ENCODE results near the gene TET1. TPM values are rescaled to one million over a fixed set of nuclear protein-coding genes. Genes with fewer than 3 reads are reported as not detected.
"Not testable (repeated sequence)": the region's sequence is repeated elsewhere in the genome, so short reads cannot be mapped to it uniquely, and the experiment has no call there.

The TET1 gene
- total RNA-seq, 1 donor from 2014 or later, result 2.1 TPM

DNA sequence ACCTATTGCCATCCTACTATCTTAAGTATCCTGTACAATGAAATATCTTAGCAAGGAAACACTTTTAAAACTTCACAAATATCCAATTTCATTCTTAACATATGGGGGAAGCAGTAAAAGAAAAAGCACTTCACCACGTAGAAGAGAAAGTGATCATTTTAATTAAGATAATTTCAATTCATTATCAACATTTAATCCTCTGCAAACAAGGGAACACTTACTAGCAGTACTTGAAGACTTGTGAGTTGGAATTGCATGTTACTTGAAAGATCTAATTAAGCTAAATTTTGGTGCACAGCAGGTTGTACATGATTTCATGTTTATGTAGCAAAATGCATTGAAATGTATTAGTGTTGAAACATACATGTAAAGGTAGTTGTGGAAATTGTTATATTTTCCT is 140.1 kb downstream of the TET1 start:
- DNase-seq, result no peak
- no peak for ATAC-seq
- H3K27me3 ChIP-seq, result no peaks in the 10 kb centered on the region
- no peaks in the 10 kb centered on the region for H3K36me3 ChIP-seq
- no peak overlapping the region for H3K27ac ChIP-seq
- no peaks in the 10 kb centered on the region for H3K9me3 ChIP-seq
- intact Hi-C loops (cut with DNase I), result no loop called here
- TF ChIP-seq, protein P1, sequence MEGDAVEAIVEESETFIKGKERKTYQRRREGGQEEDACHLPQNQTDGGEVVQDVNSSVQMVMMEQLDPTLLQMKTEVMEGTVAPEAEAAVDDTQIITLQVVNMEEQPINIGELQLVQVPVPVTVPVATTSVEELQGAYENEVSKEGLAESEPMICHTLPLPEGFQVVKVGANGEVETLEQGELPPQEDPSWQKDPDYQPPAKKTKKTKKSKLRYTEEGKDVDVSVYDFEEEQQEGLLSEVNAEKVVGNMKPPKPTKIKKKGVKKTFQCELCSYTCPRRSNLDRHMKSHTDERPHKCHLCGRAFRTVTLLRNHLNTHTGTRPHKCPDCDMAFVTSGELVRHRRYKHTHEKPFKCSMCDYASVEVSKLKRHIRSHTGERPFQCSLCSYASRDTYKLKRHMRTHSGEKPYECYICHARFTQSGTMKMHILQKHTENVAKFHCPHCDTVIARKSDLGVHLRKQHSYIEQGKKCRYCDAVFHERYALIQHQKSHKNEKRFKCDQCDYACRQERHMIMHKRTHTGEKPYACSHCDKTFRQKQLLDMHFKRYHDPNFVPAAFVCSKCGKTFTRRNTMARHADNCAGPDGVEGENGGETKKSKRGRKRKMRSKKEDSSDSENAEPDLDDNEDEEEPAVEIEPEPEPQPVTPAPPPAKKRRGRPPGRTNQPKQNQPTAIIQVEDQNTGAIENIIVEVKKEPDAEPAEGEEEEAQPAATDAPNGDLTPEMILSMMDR (IDR thresholded peaks at IDR 0.05), result no peak
- H3K4me3 ChIP-seq, result no peak overlapping the region
- H3K4me1 ChIP-seq, result no peaks in the 10 kb centered on the region

GRCh38 chr10:68705548-68705947 is 145.4 kb downstream of the TET1 start:
- Histone ChIP-seq H3K36me3 (no peaks in the 10 kb centered on the region), H3K4me1 (no peaks in the 10 kb centered on the region), H3K4me3 (no peak overlapping the region), H3K27ac (no peak overlapping the region), H3K9me3 (no peaks in the 10 kb centered on the region), H3K27me3 (no peaks in the 10 kb centered on the region)
- DNase-seq (no peak), ATAC-seq (no peak)
- intact Hi-C loops (cut with DNase I), result no loop called here
- TF ChIP-seq, protein P1 (IDR thresholded peaks at IDR 0.05), result no peak

- H3K4me3 ChIP-seq; H3K9me3 ChIP-seq; ATAC-seq; H3K27ac ChIP-seq; H3K4me1 ChIP-seq; H3K27me3 ChIP-seq; H3K36me3 ChIP-seq; DNase-seq; intact Hi-C loops (cut with DNase I): not testable (repeated sequence)
Observed at GRCh38 chr10:68708987-68709386, 148.8 kb downstream of the TET1 start.

GRCh38 chr10:68713065-68713464 is 152.9 kb downstream of the TET1 start:
- H3K4me3 ChIP-seq; H3K4me1 ChIP-seq; intact Hi-C loops (cut with DNase I); H3K27me3 ChIP-seq; H3K27ac ChIP-seq; H3K9me3 ChIP-seq; H3K36me3 ChIP-seq; ATAC-seq: not testable (repeated sequence)
- DNase-seq, result peak; percentile 69

DNA sequence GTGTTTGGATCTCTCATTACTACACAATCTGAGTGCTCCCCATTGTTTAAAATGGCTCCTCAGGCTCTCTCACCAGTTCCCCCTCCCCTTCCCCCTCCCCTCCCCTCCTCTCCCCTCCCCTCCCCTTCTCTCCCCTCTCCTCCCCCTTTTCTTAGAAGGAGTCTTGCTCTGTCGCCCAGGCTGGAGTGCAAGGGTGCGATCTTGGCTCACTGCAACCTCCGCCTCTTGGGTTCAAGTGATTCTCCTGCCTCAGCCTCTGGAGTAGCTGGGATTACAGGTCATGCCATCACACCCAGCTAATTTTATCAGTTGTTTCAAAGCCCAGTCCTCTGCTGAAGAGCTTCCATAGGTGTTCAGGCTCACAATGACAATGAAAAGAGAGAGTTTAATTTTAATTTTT is 157.3 kb downstream of the TET1 start:
- DNase-seq (no peak), ATAC-seq (no peak)
- intact Hi-C loops (cut with DNase I), result no loop called here
- no peak overlapping the region for H3K27ac ChIP-seq
- H3K27me3 ChIP-seq, result no peaks in the 10 kb centered on the region
- peaks cover 5% of the 10 kb centered on the region for H3K4me1 ChIP-seq
- H3K36me3 ChIP-seq, result no peaks in the 10 kb centered on the region
- TF ChIP-seq, protein P1 (IDR thresholded peaks at IDR 0.05), result no peak
- H3K9me3 ChIP-seq, result no peaks in the 10 kb centered on the region
- H3K4me3 ChIP-seq, result no peak overlapping the region

DNA sequence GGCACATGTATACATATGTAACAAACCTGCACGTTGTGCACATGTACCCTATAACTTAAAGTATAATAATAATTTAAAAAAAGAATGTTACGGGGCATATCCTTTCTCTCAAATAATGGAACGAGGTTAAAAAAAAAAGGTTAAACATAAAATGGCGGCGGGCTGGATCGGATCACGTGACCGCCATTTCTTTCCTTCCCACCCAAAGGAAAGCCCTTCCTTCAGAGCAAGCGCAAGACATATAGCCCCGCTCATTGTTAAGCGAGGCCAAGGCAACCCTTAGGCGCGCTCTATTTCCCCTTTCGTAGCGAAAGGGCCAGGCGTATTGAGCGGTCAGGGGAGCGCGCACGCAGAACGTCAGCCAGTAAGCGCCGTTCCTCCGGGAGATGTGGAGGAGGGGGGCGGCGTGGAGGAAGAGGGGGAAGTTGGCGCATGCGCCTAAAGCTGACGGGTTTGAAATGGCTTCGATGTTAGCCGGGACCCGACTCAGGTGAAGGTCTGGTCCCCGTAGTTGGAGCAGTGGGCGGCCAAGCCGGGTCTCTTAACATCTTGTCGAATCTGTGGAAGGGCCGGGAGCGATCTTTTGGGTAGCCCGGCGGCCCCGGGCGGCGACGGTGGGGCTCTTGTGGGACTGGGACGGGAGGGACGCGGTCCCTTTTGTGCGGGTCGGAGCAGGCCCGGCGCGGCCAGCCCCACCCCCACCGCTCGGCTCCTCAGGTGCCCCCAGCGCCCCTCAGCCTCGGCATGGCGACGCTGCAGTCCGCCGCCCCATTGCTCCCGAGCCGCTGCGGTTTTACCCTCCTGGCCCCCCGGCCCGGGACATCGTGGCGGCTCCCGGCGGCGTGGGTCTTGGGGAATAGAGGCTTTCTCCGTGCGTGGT is 160.9 kb downstream of the TET1 start, which contains the start of gene CCAR1:
TSS of gene CCAR1 (plus strand) at position 447 of the 880 bp plus-strand sequence. CDS start 1,266 bp downstream, outside the sequence.
- H3K27me3 ChIP-seq, result no peaks in the 10 kb centered on the region
- intact Hi-C loops (cut with DNase I), result no loop called here
- TF ChIP-seq, protein P1 (IDR thresholded peaks at IDR 0.05), result no peak
- peaks cover 11% of the 10 kb centered on the region for H3K4me1 ChIP-seq
- H3K9me3 ChIP-seq, result no peaks in the 10 kb centered on the region
- H3K36me3 ChIP-seq, result peaks cover 30% of the 10 kb centered on the region
- DNase-seq (peak; percentile 98), ATAC-seq (peak; percentile 100)
- peak within 1 kb of the TSS; percentile 96 for H3K4me3 ChIP-seq
- H3K27ac ChIP-seq, result peak within 1 kb of the TSS; percentile 93

Data from upper lobe of right lung (tissue), 1 donor.